C4-2B (cell line): Measurements from ENCODE around the gene SND1.

Source experiments
- ZFX ChIP-seq: fragments of 450-650 bp; IDR thresholded peaks from 2 replicates; pipeline ENCODE4 v1.6.1; 2017
- TF ChIP-seq, protein P1 (sequence below): fragments of 450-650 bp; conservative IDR thresholded peaks from 2 replicates; pipeline ENCODE4 v1.5.1; 2017; ENCODE audit warnings: mild to moderate bottlenecking

DNA sequence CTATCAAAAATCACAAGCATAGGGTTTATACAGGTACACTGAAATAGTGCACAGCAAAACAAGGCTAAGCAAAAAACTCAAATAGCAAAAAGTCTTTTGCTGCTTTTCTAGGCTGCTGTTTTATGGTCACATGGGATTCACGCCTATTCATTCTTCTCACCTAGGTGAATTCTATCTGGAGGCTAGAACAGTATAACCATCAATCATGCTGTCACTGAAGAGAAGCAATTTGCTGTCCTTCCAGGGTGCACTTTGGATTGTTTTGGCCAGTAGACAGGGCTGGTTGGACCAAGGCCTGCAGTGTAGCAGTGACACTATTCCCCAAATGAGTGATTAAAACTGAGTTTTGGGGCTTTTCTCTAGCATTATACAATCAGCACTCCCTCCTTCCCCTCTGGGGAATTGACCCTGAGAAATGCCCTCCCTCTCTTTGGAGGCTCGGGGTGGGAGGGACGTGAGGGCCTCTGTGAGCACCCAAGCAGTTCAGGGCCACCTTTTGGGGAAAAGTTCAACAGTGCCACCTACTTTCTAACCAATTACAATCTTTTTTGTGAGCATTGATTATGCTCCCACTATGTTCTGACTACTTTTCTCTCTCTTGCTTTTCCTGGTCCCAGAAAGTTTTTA lies 16.2 kb upstream of the SND1 start:
- TF ChIP-seq, protein P1, sequence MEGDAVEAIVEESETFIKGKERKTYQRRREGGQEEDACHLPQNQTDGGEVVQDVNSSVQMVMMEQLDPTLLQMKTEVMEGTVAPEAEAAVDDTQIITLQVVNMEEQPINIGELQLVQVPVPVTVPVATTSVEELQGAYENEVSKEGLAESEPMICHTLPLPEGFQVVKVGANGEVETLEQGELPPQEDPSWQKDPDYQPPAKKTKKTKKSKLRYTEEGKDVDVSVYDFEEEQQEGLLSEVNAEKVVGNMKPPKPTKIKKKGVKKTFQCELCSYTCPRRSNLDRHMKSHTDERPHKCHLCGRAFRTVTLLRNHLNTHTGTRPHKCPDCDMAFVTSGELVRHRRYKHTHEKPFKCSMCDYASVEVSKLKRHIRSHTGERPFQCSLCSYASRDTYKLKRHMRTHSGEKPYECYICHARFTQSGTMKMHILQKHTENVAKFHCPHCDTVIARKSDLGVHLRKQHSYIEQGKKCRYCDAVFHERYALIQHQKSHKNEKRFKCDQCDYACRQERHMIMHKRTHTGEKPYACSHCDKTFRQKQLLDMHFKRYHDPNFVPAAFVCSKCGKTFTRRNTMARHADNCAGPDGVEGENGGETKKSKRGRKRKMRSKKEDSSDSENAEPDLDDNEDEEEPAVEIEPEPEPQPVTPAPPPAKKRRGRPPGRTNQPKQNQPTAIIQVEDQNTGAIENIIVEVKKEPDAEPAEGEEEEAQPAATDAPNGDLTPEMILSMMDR, result no peak
- TF ChIP-seq ZFX, result no peak
